Measurements from ENCODE around the gene MAD1L1. TPM values are rescaled to one million over a fixed set of nuclear protein-coding genes. Genes with fewer than 3 reads are reported as not detected.

MAD1L1 gene
- total and polyA plus RNA-seq, 2 of the 13 experiments (the other 11 are each of a cell fraction or from before 2014, with no cell fraction given), result 17.4 to 64.7 TPM

- Histone ChIP-seq H3K27me3 (ENCODE audit: control insufficient read depth in 1 of 2, insufficient read depth in 2 of 2, low read length in 2 of 2) (no peaks in the 10 kb centered on the region; a peak in 1 of 5 replicates), H3K4me3 (replicated peaks in 1 of 3; ENCODE audit: insufficient read depth in 1 of 3, low read depth in 2 of 3, low read length in 3 of 3) (no peak overlapping the region), H3K9ac (ENCODE audit: insufficient read depth, low read depth, low read length) (no peak overlapping the region), H3K79me2 (ENCODE audit: insufficient read depth, low read length) (peaks cover 22% of the 10 kb centered on the region), H3K9me3 (ENCODE audit: low read length) (no peaks in the 10 kb centered on the region), H3K36me3 (replicated peaks in 1 of 2; ENCODE audit: control insufficient read depth in 1 of 2, insufficient read depth in 2 of 2, low read length in 2 of 2) (peaks cover 6 to 33% of the 10 kb centered on the region in 2 experiments), H3K27ac (ENCODE audit: extremely low read length, insufficient read depth, low read length) (no peak overlapping the region), H4K20me1 (ENCODE audit: insufficient read depth, low read length) (no peaks in the 10 kb centered on the region), H2AFZ (ENCODE audit: low read length) (no peak overlapping the region), H3K4me2 (ENCODE audit: low read depth, low read length) (no peak overlapping the region), H3K4me1 (ENCODE audit: insufficient read depth, low read length) (peaks cover 36% of the 10 kb centered on the region)
- ATAC-seq, result no peak
- in situ Hi-C loops (cut with HindIII; ENCODE audit: extremely low pct_ligation_motif_present, low pct_unique_long_range_greater_than_20kb), result no loop called here
- POLR2A ChIA-PET, result no interaction called here
- 100% methylated on average over 17 of the region's 17 CpGs for WGBS (ENCODE audit: low lambda C conversion rate)
- no peak for FAIRE-seq
- DNase-seq (ENCODE audit: low spot score), result no peak
- intact Hi-C loops (cut with micrococcal nuclease; ENCODE audit: unreplicated experiment), result no loop called here
- CTCF ChIA-PET (ENCODE audit: low intra/inter-chr PET ratio, low total read pairs), result no interaction called here
- no TSS peak for BruUV-seq (replicated peaks)
- TF ChIP-seq TRIM24 (CRISPR knock-in tag; IDR thresholded peaks at IDR 0.05) (no peak), USF2 (IDR thresholded peaks at IDR 0.05; ENCODE audit: low read depth, low read length) (no peak), USF2 (CRISPR knock-in tag; IDR thresholded peaks at IDR 0.05; ENCODE audit: borderline replicate concordance) (no peak), AGO2 (optimal IDR thresholded peaks at IDR 0.05; ENCODE audit: low read depth, low read length) (peak; percentile 38)
Observed at GRCh38 chr7:2239242-2239641, 6.5 kb upstream of the MAD1L1 start.

GRCh38 chr7:2237109-2237602, 4.4 kb upstream of the MAD1L1 start:
- Histone ChIP-seq H3K9ac (ENCODE audit: insufficient read depth, low read depth, low read length) (no peak overlapping the region), H3K79me2 (ENCODE audit: insufficient read depth, low read length) (peaks cover 22% of the 10 kb centered on the region), H3K27ac (ENCODE audit: extremely low read length, insufficient read depth, low read length) (no peak overlapping the region), H3K9me3 (ENCODE audit: low read length) (no peaks in the 10 kb centered on the region), H2AFZ (ENCODE audit: low read length) (no peak overlapping the region), H3K27me3 (ENCODE audit: control insufficient read depth in 1 of 2, insufficient read depth in 2 of 2, low read length in 2 of 2) (no peaks in the 10 kb centered on the region; a peak in 1 of 5 replicates), H4K20me1 (ENCODE audit: insufficient read depth, low read length) (no peaks in the 10 kb centered on the region), H3K4me3 (replicated peaks in 1 of 3; ENCODE audit: insufficient read depth in 1 of 3, low read depth in 2 of 3, low read length in 3 of 3) (no peak overlapping the region), H3K4me2 (ENCODE audit: low read depth, low read length) (no peak overlapping the region), H3K36me3 (replicated peaks in 1 of 2; ENCODE audit: control insufficient read depth in 1 of 2, insufficient read depth in 2 of 2, low read length in 2 of 2) (peaks cover 6 to 35% of the 10 kb centered on the region in 2 experiments), H3K4me1 (ENCODE audit: insufficient read depth, low read length) (peaks cover 28% of the 10 kb centered on the region)
- intact Hi-C loops (cut with micrococcal nuclease; ENCODE audit: unreplicated experiment) (no loop called here), in situ Hi-C loops (cut with HindIII; ENCODE audit: extremely low pct_ligation_motif_present, low pct_unique_long_range_greater_than_20kb) (no loop called here)
- no TSS peak for BruUV-seq (replicated peaks)
- DNase-seq (ENCODE audit: low spot score) (no peak), FAIRE-seq (no peak), ATAC-seq (no peak)
- TF ChIP-seq, protein P1, sequence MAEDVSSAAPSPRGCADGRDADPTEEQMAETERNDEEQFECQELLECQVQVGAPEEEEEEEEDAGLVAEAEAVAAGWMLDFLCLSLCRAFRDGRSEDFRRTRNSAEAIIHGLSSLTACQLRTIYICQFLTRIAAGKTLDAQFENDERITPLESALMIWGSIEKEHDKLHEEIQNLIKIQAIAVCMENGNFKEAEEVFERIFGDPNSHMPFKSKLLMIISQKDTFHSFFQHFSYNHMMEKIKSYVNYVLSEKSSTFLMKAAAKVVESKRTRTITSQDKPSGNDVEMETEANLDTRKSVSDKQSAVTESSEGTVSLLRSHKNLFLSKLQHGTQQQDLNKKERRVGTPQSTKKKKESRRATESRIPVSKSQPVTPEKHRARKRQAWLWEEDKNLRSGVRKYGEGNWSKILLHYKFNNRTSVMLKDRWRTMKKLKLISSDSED (CRISPR knock-in tag; IDR thresholded peaks at IDR 0.05), result no peak
- TF ChIP-seq, protein P2, sequence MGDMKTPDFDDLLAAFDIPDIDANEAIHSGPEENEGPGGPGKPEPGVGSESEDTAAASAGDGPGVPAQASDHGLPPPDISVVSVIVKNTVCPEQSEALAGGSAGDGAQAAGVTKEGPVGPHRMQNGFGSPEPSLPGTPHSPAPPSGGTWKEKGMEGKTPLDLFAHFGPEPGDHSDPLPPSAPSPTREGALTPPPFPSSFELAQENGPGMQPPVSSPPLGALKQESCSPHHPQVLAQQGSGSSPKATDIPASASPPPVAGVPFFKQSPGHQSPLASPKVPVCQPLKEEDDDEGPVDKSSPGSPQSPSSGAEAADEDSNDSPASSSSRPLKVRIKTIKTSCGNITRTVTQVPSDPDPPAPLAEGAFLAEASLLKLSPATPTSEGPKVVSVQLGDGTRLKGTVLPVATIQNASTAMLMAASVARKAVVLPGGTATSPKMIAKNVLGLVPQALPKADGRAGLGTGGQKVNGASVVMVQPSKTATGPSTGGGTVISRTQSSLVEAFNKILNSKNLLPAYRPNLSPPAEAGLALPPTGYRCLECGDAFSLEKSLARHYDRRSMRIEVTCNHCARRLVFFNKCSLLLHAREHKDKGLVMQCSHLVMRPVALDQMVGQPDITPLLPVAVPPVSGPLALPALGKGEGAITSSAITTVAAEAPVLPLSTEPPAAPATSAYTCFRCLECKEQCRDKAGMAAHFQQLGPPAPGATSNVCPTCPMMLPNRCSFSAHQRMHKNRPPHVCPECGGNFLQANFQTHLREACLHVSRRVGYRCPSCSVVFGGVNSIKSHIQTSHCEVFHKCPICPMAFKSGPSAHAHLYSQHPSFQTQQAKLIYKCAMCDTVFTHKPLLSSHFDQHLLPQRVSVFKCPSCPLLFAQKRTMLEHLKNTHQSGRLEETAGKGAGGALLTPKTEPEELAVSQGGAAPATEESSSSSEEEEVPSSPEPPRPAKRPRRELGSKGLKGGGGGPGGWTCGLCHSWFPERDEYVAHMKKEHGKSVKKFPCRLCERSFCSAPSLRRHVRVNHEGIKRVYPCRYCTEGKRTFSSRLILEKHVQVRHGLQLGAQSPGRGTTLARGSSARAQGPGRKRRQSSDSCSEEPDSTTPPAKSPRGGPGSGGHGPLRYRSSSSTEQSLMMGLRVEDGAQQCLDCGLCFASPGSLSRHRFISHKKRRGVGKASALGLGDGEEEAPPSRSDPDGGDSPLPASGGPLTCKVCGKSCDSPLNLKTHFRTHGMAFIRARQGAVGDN (CRISPR knock-in tag; IDR thresholded peaks at IDR 0.05), result peak; percentile 34
- TF ChIP-seq, protein P3, sequence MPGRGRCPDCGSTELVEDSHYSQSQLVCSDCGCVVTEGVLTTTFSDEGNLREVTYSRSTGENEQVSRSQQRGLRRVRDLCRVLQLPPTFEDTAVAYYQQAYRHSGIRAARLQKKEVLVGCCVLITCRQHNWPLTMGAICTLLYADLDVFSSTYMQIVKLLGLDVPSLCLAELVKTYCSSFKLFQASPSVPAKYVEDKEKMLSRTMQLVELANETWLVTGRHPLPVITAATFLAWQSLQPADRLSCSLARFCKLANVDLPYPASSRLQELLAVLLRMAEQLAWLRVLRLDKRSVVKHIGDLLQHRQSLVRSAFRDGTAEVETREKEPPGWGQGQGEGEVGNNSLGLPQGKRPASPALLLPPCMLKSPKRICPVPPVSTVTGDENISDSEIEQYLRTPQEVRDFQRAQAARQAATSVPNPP (CRISPR knock-in tag; IDR thresholded peaks at IDR 0.05), result no peak
- POLR2A ChIA-PET, result no interaction called here
- CTCF ChIA-PET (ENCODE audit: low intra/inter-chr PET ratio, low total read pairs), result no interaction called here
- 96% methylated on average over 12 of the region's 12 CpGs for WGBS (ENCODE audit: low lambda C conversion rate)

Measured in HepG2 (cell line).